ENCODE results near the gene GRIK5.

GRCh38 chr19:41995959-41996797 is 73.8 kb downstream of the GRIK5 start:
- TF ChIP-seq CTCF (tag by site-specific recombination; IDR thresholded peaks at IDR 0.05) (no peak), ZNF501 (tag by site-specific recombination; IDR thresholded peaks at IDR 0.05) (no peak), PRDM1 (tag by site-specific recombination; IDR thresholded peaks at IDR 0.05) (peak; percentile 37; the same call in 1 of the 2 replicates), ZNF785 (tag by site-specific recombination; IDR thresholded peaks at IDR 0.05) (no peak), ZBTB7A (tag by site-specific recombination; IDR thresholded peaks at IDR 0.05; ENCODE audit: low read depth) (no peak)
